Measurements from ENCODE around the gene PLP1.
"Not testable (repeated sequence)": the region's sequence is repeated elsewhere in the genome, so short reads cannot be mapped to it uniquely, and the experiment has no call there.

PLP1 gene

GRCh38 chrX:103820802-103821201, 44.2 kb downstream of the PLP1 start:
- DNase-seq (ENCODE audit: extremely low spot score, insufficient read length, low read depth); FAIRE-seq: not testable (repeated sequence)

GRCh38 chrX:103823591-103823990, 47.0 kb downstream of the PLP1 start:
- DNase-seq (ENCODE audit: extremely low spot score, insufficient read length, low read depth) (no peak), FAIRE-seq (no peak)

- no peak for FAIRE-seq
- DNase-seq (ENCODE audit: extremely low spot score, insufficient read length, low read depth), result no peak
Observed at GRCh38 chrX:103825881-103826280, 49.2 kb downstream of the PLP1 start.

- DNase-seq (ENCODE audit: extremely low spot score, insufficient read length, low read depth), result no peak
- FAIRE-seq, result no peak
Observed at GRCh38 chrX:103828529-103828928, 51.9 kb downstream of the PLP1 start.

GRCh38 chrX:103830848-103831247, 54.2 kb downstream of the PLP1 start:
- DNase-seq (ENCODE audit: extremely low spot score, insufficient read length, low read depth) (no peak), FAIRE-seq (no peak)

- peak; percentile 24 for FAIRE-seq
- DNase-seq (ENCODE audit: extremely low spot score, insufficient read length, low read depth), result no peak
Observed at GRCh38 chrX:103831342-103831802, 54.7 kb downstream of the PLP1 start.

- no peak for FAIRE-seq
- DNase-seq (ENCODE audit: extremely low spot score, insufficient read length, low read depth), result peak; percentile 39
Observed at GRCh38 chrX:103831803-103832544, 55.3 kb downstream of the PLP1 start, which contains the start of gene RAB9B. Gene RAB9B, minus strand, starts transcription at chrX:103832257. Its CDS starts 6,473 bp downstream, at chrX:103825784.

- FAIRE-seq, result no peak
- DNase-seq (ENCODE audit: extremely low spot score, insufficient read length, low read depth), result no peak
Observed at GRCh38 chrX:103839404-103839803, 62.8 kb downstream of the PLP1 start.
